Measurements from ENCODE around the gene MAPK10.

DNA sequence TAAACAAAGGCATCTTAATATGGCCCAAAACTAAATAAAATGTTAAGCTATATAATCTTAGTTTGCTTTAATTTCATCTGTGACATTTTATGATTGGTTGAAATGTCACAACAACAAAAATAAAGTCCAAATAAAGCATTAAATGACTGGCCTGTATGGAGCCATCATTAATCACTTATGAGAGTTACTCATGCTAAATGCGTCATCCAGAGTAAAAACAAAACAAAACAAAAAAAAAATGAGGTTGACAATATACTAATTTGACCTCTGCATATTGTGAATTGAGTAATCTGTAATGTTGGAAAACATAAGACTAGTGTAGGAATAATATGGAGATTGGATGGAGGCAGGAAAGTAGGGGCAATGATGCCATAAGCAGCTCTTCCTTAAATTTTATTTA is 139.7 kb downstream of the MAPK10 start:
- TF ChIP-seq EZH2 (IDR thresholded peaks at IDR 0.05): no peak
- no peak for TF ChIP-seq POLR2AphosphoS5 (IDR thresholded peaks at IDR 0.05; ENCODE audit: borderline replicate concordance, low read depth, low read length)
- TF ChIP-seq FOXP2 (optimal IDR thresholded peaks at IDR 0.05; ENCODE audit: control extremely low read depth, extremely low read length, insufficient read depth): no peak

Data from SK-N-MC (cell line).